Measurements from ENCODE around the gene UTP14A.

DNA sequence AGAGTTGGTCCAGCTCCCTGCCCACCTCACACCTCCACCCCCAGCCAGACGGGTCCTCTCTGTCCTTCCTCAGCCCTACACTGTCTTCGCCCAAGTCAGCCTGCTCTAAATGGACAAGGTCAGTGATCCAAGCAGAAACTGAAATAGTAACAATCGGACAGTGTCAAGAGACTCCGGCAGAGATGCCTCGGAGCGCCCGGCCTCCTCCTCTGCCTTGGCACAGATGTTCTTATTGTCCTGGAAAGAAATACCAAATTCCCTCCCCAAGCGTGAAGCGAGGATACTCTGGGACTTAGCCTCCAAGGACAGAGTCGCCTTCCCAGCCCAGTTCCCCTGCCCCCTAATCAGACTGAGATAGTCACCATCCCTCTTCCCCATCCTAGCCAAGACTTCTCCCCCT, 28.5 kb downstream of the UTP14A start:
- TF ChIP-seq CTCF (IDR thresholded peaks at IDR 0.05) (no peak), ZFX (IDR thresholded peaks at IDR 0.05; ENCODE audit: borderline replicate concordance) (no peak)

Measured in 22Rv1 (cell line).